GM12874 (cell line): ENCODE measurements around the gene RPA3.

ENCODE experiments used
- TF ChIP-seq, protein P1 (sequence below): IDR thresholded peaks from 2 replicates; pipeline ENCODE4 v1.5.1; 2011; ENCODE audit warnings: low read depth, mild to moderate bottlenecking, control low read depth, low read length, moderate library complexity; ENCODE audit not compliant: insufficient read depth

The RPA3 gene

DNA sequence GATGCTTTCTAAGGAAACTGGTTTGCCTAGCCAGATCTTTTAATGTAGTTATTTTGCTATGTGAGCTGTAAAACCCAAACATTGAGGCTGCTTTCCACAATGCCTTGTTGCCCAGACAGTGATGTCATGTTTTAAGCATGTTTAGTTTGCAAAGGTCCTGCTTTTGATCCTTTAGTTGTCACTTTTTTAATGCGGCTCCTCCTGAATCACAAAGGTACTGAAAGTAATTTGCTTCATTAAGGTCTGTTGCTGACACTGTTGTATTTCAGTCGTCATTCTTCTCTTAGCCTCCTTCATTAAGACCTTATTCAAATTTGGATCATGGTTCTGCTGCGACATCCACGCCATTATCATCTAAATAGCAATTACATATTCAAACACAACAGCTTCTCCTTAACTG lies 10.6 kb downstream of the RPA3 start:
- TF ChIP-seq, protein P1, sequence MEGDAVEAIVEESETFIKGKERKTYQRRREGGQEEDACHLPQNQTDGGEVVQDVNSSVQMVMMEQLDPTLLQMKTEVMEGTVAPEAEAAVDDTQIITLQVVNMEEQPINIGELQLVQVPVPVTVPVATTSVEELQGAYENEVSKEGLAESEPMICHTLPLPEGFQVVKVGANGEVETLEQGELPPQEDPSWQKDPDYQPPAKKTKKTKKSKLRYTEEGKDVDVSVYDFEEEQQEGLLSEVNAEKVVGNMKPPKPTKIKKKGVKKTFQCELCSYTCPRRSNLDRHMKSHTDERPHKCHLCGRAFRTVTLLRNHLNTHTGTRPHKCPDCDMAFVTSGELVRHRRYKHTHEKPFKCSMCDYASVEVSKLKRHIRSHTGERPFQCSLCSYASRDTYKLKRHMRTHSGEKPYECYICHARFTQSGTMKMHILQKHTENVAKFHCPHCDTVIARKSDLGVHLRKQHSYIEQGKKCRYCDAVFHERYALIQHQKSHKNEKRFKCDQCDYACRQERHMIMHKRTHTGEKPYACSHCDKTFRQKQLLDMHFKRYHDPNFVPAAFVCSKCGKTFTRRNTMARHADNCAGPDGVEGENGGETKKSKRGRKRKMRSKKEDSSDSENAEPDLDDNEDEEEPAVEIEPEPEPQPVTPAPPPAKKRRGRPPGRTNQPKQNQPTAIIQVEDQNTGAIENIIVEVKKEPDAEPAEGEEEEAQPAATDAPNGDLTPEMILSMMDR = no peak

- TF ChIP-seq, protein P1 = no peak
Observed at GRCh38 chr7:7707246-7707645, 11.2 kb downstream of the RPA3 start.

GRCh38 chr7:7706556-7707172 lies 11.7 kb downstream of the RPA3 start:
- TF ChIP-seq, protein P1 = no peak

DNA sequence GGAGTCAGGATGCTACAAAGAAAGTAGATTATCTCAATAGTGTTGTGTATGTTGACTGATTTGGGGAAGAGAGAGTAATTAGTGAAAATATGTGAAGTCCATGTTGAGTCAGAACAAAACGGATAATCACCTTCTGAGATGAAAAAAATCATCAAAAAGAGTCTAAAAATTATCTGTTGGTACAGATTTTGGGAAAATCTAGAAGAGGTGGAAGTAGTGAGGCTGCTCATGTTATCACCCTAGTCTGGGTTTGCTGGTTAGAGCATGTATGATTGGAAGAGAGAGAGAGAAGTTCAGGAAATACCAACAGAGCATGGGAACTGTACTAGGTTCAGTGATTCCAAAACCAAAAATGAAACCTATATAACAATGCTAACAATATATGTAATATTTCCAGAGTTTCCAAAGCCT lies 12.3 kb downstream of the RPA3 start:
- TF ChIP-seq, protein P1 = no peak

- TF ChIP-seq, protein P1 = no peak
Observed at GRCh38 chr7:7705318-7705717, 13.1 kb downstream of the RPA3 start.

DNA sequence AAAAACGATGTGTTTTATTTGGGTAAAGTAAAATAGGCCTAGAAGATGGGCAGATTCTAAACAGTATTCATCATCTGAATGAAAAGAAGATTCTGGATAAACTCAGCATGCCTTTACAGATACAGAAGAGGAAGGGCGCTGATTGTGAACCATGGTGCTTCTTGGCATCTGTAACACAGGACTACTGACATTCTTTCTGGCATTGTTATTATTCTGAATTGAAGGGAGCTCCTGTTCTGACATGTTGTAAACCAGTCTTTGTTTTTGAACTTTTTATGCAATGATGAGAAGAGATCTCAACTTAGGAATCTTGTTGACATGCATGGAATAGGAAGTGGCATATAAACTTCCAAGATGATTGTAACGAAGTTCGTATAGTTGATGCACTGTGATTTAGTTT lies 13.5 kb downstream of the RPA3 start:
- TF ChIP-seq, protein P1 = no peak

GRCh38 chr7:7703427-7703826 lies 15.0 kb downstream of the RPA3 start:
- TF ChIP-seq, protein P1 = no peak
